K562 (cell line): ENCODE results near the gene FXYD4. TPM values are rescaled to one million over a fixed set of nuclear protein-coding genes. Genes with fewer than 3 reads are reported as not detected.

ENCODE experiments used
- BACH1 ChIP-seq: fragments of 200-800 bp; sonication (Bioruptor generic); IDR thresholded peaks from 2 replicates; pipeline ENCODE4 v1.6.1; 2016; ENCODE audit warnings: missing genetic modification characterization, missing compliant biosample characterization
- ETS1 ChIP-seq: conservative IDR thresholded peaks from 2 replicates; pipeline ENCODE4 v1.6.1; 2011; ENCODE audit warnings: low read depth, mild to moderate bottlenecking, low read length; ENCODE audit not compliant: control insufficient read depth
- FOXA3 ChIP-seq, 2 experiments: fragments of 450-650 bp in 1 of 2; sonication (generic) in 1 of 2; formaldehyde crosslinking; IDR thresholded peaks in 1 of 2; conservative IDR thresholded peaks in 1 of 2; 2 replicates each; pipeline versions ENCODE4 v1.4.0 to v1.8.0; 2020 to 2022; ENCODE audit warnings: mild to moderate bottlenecking in 2 of 2, missing genetic modification reagents in 1 of 2
- GATAD2A ChIP-seq: fragments of 450-650 bp; IDR thresholded peaks from 2 replicates; pipeline ENCODE4 v1.6.1; 2017
- HDAC6 ChIP-seq: IDR thresholded peaks from 2 replicates; pipeline ENCODE4 v1.6.1; 2012; ENCODE audit warnings: low read depth, mild to moderate bottlenecking, control low read depth, inconsistent platforms, low read length, moderate library complexity
- HLTF ChIP-seq: fragments of 450-650 bp; IDR thresholded peaks from 2 replicates; pipeline ENCODE4 v1.6.1; 2016
- KHSRP ChIP-seq: fragments of 450-650 bp; IDR thresholded peaks from 2 replicates; pipeline ENCODE4 v1.6.1; 2017
- MEF2A ChIP-seq: IDR thresholded peaks from 2 replicates; pipeline ENCODE4 v1.6.1; 2011; ENCODE audit warnings: low read depth, mild to moderate bottlenecking, low read length, moderate library complexity; ENCODE audit not compliant: control insufficient read depth
- SMAD4 ChIP-seq: fragments of 250-450 bp; sonication (Bioruptor Pico); conservative IDR thresholded peaks from 2 replicates; pipeline ENCODE4 v1.8.0; 2021; ENCODE audit warnings: inconsistent platforms, mild to moderate bottlenecking, moderate library complexity
- SMARCA4 ChIP-seq: fragments of 450-650 bp; IDR thresholded peaks from 2 replicates; pipeline ENCODE4 v1.6.1; 2016
- TARDBP ChIP-seq: fragments of 450-650 bp; IDR thresholded peaks from 2 replicates; pipeline ENCODE4 v1.6.1; 2016
- TEAD1 ChIP-seq, 2 experiments: fragments of 450-650 bp in 1 of 2; sonication (generic) in 1 of 2; formaldehyde crosslinking; IDR thresholded peaks; 2 replicates each; pipeline versions ENCODE4 v1.4.0 to v1.8.0; 2020 to 2022; ENCODE audit warnings: mild to moderate bottlenecking in 2 of 2, missing genetic modification reagents in 1 of 2
- WHSC1 ChIP-seq: IDR thresholded peaks from one replicate; pipeline ENCODE4 v1.6.1; 2012; ENCODE audit warnings: low read length, control low read depth, inconsistent platforms
- ZNF384 ChIP-seq: IDR thresholded peaks from 2 replicates; pipeline ENCODE4 v1.6.1; 2012; ENCODE audit warnings: low read depth, low read length, improper control_type of control experiment
- ZNF445 ChIP-seq: fragments of 250-450 bp; sonication (Bioruptor Pico); IDR thresholded peaks from 2 replicates; pipeline ENCODE4 v1.4.0; 2020; ENCODE audit warnings: low read depth, mild to moderate bottlenecking, moderate library complexity
- ZNF449 ChIP-seq: fragments of 250-450 bp; sonication (Bioruptor Pico); IDR thresholded peaks from 2 replicates; pipeline ENCODE4 v1.8.0; 2022; ENCODE audit warnings: moderate library complexity, mild to moderate bottlenecking, inconsistent platforms
- ZNF561 ChIP-seq: fragments of 450-650 bp; formaldehyde crosslinking; conservative IDR thresholded peaks from 2 replicates; pipeline ENCODE4 v1.4.0; 2020; ENCODE audit warnings: mild to moderate bottlenecking, moderate library complexity
- polyA plus RNA-seq, 8 experiments: library from polyadenylated mRNA; depleted of rRNA in 4 of 8; stranded (reverse) in 5 of 8; unstranded in 3 of 8; fragments of >200 nt; fragmentation: Nextera tagmentation in 2 of 8; fragmentation: Illumina TruSeq in 1 of 8; extraction: Ambion mirVana in 2 of 8; extraction: Trizol in 1 of 8; gene quantifications; 2 replicates each; pipeline versions ENCODE4 v1.2.1 to v1.2.3, GENCODE V29; 2011 to 2014; ENCODE audit warnings: inconsistent platforms in 1 of 8, missing spikeins in 1 of 8
- total RNA-seq, 7 experiments: library from RNA; depleted of rRNA in 6 of 7; stranded (reverse); fragments of >200 nt in 6 of 7; fragmentation: Illumina TruSeq in 2 of 7; extraction: Trizol in 2 of 7; gene quantifications; 2 replicates each; pipeline versions ENCODE4 v1.2.1 to v1.2.3, GENCODE V29; 2011 to 2021; ENCODE audit warnings: low replicate concordance in 1 of 7
- TF ChIP-seq, protein P1 (sequence below), 2 experiments: fragments of 450-650 bp; IDR thresholded peaks; 2 replicates each; pipeline ENCODE4 v1.6.1; 2016; ENCODE audit warnings: mild to moderate bottlenecking in 2 of 2, borderline replicate concordance in 1 of 2, low read depth in 1 of 2, moderate library complexity in 1 of 2

FXYD4 gene
- total and polyA plus RNA-seq, 9 of the 15 experiments (the other 6 are each of a cell fraction or from before 2014, with no cell fraction given): not detected

DNA sequence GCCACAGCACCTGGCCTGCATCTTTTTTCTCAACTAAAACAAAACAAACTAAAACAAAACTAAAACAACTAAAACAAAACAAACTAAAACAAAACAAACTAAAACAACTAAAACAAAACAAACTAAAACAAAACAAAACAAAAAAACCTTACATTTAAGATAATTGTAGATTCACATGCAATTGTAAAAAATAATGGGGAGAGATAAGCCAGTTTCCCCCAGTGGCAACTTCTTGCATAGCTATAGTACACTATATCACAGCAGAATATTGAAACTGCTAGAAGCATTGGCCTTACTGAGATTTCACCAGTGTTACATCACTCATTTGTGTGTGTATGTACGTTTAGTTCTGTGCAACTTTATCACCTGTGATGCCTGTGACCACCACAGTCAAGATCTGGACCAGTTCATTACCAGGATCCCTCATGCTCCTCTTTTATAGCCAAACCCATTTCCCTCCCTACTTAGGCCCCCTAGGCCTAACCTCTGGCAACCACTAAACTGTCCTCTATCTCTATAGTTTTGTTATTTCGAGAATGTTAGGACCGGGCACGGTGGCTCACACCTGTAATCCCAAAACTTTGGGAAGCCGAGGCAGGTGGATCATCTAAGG lies 9.3 kb downstream of the FXYD4 start (continued):
- TF ChIP-seq ZNF449 (CRISPR knock-in tag) (peak; percentile 9; the same call in 1 of the 2 replicates), ZNF445 (no peak), BACH1 (tag) (peak; percentile 63; the same call in 1 of the 2 replicates), ETS1 (no peak), SMARCA4 (peak; percentile 87), ZNF384 (no peak), GATAD2A (peak; percentile 9; the same call in 1 of the 2 replicates), KHSRP (no peak), HLTF (peak; percentile 90; the same call in 1 of the 2 replicates), MEF2A (no peak), FOXA3 (CRISPR knock-in tag; conservative IDR thresholded peaks at IDR 0.05 in 1 of 2, IDR thresholded peaks at IDR 0.05 in 1 of 2) (no peak), SMAD4 (CRISPR knock-in tag) (no peak; the same call in 1 of the 2 replicates), ZNF561 (CRISPR knock-in tag) (no peak), TEAD1 (CRISPR knock-in tag; IDR thresholded peaks at IDR 0.05) (0 out of 4 replicates have a peak, but pooled peaks of 1 of the 2 experiments have one; percentile 9), WHSC1 (no peak), TARDBP (no peak), HDAC6 (no peak)
- TF ChIP-seq, protein P1, sequence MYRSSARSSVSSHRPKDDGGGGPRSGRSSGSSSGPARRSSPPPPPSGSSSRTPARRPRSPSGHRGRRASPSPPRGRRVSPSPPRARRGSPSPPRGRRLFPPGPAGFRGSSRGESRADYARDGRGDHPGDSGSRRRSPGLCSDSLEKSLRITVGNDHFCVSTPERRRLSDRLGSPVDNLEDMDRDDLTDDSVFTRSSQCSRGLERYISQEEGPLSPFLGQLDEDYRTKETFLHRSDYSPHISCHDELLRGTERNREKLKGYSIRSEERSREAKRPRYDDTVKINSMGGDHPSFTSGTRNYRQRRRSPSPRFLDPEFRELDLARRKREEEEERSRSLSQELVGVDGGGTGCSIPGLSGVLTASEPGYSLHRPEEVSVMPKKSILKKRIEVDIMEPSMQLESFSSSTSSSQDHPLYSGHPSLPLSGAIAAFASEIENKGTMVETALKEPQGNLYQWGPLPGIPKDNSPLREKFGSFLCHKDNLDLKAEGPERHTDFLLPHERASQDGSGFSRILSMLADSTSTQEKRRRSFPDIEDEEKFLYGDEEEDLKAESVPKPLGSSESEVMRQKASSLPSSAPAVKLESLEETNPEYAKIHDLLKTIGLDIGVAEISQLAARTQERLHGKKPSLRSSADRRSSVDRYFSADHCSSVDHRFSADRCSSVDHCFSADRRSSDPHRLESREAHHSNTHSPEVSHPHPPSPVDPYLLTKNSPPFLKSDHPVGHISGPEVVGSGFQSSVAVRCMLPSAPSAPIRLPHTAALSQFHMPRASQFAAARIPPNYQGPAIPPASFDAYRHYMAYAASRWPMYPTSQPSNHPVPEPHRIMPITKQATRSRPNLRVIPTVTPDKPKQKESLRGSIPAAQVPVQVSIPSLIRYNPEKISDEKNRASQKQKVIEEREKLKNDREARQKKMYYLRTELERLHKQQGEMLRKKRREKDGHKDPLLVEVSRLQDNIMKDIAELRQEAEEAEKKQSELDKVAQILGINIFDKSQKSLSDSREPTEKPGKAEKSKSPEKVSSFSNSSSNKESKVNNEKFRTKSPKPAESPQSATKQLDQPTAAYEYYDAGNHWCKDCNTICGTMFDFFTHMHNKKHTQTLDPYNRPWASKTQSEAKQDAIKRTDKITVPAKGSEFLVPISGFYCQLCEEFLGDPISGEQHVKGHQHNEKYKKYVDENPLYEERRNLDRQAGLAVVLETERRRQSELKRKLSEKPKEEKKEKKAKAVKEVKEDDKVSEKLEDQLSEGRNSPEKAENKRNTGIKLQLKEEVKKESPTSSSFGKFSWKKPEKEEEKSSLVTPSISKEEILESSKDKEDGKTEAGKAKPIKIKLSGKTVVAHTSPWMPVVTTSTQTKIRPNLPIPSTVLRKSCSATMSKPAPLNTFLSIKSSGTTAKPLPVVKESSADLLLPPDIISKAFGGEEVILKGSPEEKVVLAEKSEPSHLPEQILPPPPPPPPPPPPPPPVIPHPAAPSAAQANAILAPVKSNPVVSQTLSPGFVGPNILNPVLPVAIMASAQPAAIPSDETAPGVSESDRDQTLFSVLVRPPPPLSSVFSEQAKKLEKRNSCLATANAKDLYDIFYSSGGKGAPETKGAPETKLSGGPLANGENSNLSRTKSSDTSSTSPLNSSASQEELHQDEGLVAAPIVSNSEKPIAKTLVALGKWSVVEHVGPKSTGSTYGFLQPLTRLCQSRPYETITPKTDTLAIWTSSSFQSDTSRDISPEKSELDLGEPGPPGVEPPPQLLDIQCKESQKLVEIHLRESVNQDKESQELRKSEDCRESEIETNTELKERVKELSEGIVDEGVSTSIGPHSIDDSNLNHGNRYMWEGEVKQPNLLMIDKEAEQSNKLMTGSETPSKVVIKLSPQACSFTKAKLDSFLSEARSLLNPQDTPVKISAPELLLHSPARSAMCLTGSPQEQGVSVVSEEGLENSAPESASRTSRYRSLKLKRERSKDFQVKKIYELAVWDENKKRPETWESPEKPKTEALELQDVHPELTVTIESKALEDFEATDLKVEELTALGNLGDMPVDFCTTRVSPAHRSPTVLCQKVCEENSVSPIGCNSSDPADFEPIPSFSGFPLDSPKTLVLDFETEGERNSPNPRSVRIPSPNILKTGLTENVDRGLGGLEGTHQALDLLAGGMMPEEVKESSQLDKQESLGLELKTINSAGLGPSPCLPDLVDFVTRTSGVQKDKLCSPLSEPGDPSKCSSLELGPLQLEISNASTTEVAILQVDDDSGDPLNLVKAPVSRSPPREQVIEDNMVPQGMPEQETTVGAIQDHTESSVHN (IDR thresholded peaks at IDR 0.05; ENCODE audit: borderline replicate concordance in 1 of 2, low read depth in 1 of 2): peak in 1 of 2 experiments; percentile 40; a peak in 1 of 4 replicates
